GM21360 (cell line): ENCODE data around the gene USP17L29.
"Not testable (repeated sequence)": the region's sequence is repeated elsewhere in the genome, so short reads cannot be mapped to it uniquely, and the experiment has no call there.

Experiments
- ATAC-seq: cut with Tn5 transposase; IDR thresholded peaks from one replicate; pipeline ENCODE4 v1.9.1; 2021; ENCODE audit warnings: mild to moderate bottlenecking, moderate library complexity; ENCODE audit not compliant: unreplicated experiment

Gene USP17L29

DNA sequence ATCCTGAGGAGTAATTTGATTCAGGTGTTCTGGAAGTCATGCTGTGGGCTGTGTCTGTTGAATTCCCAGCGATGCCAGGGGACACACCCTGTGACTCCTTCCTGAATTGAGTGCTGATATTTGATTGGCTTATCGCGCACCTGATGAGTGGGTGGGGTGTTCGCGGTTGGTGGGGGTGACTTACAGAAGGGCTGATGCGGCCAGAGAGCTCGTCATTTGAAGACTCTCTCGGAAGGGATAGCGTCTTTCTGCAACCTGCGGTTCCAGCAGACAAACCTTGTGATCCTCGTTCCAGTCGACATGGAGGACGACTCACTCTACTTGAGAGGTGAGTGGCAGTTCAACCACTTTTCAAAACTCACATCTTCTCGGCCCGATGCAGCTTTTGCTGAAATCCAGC, at the start of gene USP17L29:
Gene USP17L29, plus strand, starts transcription at position 301 of the 400 bp plus-strand sequence. Its CDS starts 0 bp downstream, at position 301.
- ATAC-seq: not testable (repeated sequence)

DNA sequence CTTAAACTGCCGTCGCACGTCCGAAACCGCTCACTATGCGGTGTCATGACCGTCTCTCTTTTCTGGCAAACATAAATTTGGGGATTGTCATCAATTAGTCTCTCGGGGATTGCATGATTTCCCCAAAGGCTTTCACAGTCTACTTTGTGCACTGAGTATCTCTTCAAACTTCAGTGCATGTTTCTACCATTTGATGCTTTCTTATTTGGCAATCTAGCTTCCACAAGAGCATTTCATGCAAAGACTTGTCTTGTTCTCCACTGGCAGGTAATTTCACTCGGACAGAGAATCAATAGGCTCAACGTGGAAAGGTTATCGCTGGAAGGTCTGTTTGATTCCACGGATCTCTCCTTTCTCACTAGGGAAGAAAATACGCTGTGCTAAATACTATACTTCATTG, 29.2 kb upstream of the USP17L29 start:
- not testable (repeated sequence) for ATAC-seq

DNA sequence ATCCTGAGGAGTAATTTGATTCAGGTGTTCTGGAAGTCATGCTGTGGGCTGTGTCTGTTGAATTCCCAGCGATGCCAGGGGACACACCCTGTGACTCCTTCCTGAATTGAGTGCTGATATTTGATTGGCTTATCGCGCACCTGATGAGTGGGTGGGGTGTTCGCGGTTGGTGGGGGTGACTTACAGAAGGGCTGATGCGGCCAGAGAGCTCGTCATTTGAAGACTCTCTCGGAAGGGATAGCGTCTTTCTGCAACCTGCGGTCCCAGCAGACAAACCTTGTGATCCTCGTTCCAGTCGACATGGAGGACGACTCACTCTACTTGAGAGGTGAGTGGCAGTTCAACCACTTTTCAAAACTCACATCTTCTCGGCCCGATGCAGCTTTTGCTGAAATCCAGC, 28.6 kb upstream of the USP17L29 start, which contains the start of gene USP17L24:
Gene USP17L24, plus strand, starts transcription at position 301 of the 400 bp plus-strand sequence. Its CDS starts 0 bp downstream, at position 301.
- ATAC-seq: not testable (repeated sequence)

DNA sequence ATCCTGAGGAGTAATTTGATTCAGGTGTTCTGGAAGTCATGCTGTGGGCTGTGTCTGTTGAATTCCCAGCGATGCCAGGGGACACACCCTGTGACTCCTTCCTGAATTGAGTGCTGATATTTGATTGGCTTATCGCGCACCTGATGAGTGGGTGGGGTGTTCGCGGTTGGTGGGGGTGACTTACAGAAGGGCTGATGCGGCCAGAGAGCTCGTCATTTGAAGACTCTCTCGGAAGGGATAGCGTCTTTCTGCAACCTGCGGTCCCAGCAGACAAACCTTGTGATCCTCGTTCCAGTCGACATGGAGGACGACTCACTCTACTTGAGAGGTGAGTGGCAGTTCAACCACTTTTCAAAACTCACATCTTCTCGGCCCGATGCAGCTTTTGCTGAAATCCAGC, 23.8 kb upstream of the USP17L29 start, which contains the start of gene USP17L25:
Gene USP17L25, plus strand, starts transcription at position 301 of the 400 bp plus-strand sequence. Its CDS starts 0 bp downstream, at position 301.
- not testable (repeated sequence) for ATAC-seq

- not testable (repeated sequence) for ATAC-seq
Measured at GRCh38 chr4:9334358-9334757, 19.1 kb upstream of the USP17L29 start, which contains the start of gene USP17L26. USP17L26 (plus strand) TSS chr4:9334658; CDS start chr4:9334658, 0 bp downstream.

- not testable (repeated sequence) for ATAC-seq
Measured at GRCh38 chr4:9339103-9339502, 14.3 kb upstream of the USP17L29 start, which contains the start of gene USP17L5. USP17L5 (plus strand) TSS chr4:9339403; CDS start chr4:9339403, 0 bp downstream.

GRCh38 chr4:9343848-9344247, 9.6 kb upstream of the USP17L29 start, which contains the start of gene USP17L27:
USP17L27 (plus strand) TSS chr4:9344148; CDS start chr4:9344148, 0 bp downstream.
- ATAC-seq: not testable (repeated sequence)

- ATAC-seq: not testable (repeated sequence)
Measured at GRCh38 chr4:9348593-9348992, 4.8 kb upstream of the USP17L29 start, which contains the start of gene USP17L28. USP17L28 (plus strand) TSS chr4:9348893; CDS start chr4:9348893, 0 bp downstream.

- not testable (repeated sequence) for ATAC-seq
Measured at GRCh38 chr4:9350866-9351265, 2.6 kb upstream of the USP17L29 start.

- ATAC-seq: not testable (repeated sequence)
Measured at GRCh38 chr4:9362829-9363228, 9.4 kb downstream of the USP17L29 start, which contains the start of gene USP17L30. USP17L30 (plus strand) TSS chr4:9363129; CDS start chr4:9363129, 0 bp downstream.

DNA sequence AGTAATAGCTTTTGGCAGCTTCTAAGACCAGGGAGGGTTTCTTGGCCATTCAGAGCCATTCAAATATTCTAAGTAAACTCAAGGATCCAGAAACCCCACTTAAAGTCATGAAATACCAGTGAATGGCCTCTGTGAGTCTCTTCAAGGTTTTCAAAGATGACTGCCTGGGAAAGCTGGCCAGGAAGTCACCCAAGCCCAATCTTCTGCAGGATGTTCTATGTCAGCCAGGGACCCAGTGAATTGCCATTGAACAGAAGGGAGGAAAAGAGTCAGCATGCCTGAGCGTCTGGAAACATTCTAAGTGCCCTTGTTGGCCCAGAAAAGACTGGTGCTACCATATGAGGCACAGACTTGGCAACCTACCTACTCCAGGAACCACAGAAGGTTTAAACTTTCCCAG, 26.4 kb downstream of the USP17L29 start:
- not testable (repeated sequence) for ATAC-seq

GRCh38 chr4:9381012-9381534, 27.6 kb downstream of the USP17L29 start:
- ATAC-seq: not testable (repeated sequence)

DNA sequence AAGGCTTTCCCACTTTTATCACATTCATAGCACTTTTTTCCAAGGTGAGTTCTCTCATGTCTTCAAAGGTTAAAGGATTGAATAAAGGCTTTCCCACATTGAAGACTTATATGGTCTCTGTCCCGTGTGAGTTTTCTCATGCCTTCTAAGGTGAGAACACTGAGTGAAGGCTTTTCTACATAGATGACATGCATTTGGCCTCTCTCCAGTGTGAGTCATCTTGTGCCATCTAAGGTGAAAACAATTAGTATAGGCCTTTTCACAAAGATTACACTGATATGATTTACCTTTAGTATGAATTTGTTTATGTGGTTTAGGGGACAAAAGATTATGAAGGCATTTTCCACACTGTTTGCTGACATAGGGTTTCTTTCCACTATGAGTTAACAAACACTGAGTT, 30.7 kb downstream of the USP17L29 start:
- no peak for ATAC-seq

DNA sequence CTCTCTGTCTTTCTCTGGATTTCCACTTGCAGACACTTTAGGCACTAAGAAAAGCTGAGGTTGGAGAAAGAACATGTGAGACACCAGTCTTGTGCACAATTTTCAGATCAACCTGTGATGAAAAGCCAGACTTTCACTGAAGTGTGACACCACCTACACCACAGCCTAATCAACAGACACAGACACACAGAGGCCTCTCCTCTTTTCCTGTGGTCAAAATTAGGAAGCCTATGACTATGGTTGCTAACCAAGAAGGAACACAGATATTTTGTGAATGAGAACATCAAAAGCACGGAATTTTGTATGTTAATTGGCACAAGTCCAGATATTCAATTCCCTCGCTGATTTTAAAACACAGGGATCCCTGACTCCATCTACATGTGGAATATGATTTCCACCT, 35.6 kb downstream of the USP17L29 start:
- ATAC-seq: not testable (repeated sequence)
